ENCODE results near the gene NDN.

NDN gene

DNA sequence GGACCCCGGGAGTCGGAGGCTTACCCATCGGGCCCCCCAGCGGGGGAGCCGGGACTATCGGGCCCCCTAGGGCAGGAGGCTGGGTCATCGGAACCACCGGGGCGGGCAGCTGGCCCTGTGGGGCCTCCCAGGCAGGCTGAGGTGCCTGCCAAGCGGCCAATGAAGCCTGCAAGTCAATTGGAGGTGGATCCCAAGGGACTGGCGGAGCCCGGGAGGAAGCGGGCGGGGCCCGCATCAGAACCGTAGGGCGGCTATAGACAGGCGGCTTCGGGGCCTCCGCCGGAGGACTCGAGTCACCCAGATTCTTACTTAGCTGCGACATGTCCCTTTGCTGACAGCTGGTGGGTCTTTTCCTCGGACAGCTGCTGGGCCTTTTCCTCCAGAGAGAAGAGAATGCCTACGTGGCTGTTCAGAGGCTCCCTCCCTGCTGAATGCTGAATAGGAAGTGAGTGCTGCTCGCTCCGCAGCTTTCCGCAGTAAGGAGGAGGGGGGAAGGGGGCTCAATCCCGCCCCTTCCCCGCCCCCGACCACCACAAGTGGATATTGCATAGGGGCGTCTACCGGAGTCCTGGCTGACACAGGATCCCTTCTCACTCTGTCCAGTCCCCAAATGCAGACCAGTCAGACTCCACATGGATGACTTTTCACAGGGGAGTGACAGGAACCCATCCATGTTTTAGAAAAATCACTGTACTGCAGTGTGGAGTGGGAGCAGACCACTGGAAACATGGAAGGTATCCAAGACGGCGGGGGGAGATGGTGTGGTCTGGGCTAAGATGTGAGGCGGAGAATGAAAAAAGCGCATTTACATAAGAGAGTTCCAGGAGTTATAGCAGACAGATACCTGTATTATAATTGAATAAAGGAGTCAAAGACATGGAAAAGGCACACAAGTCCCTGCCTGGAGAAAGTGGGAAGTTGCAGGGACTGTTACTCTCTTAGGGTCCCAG, 39.4 kb downstream of the NDN start, which contains the start of gene MAGEL2:
Gene MAGEL2 (minus strand): TSS at position 447 of the 950 bp plus-strand sequence. CDS start 125 bp downstream, at position 322.
- TF ChIP-seq ZNF274 (IDR thresholded peaks at IDR 0.05; ENCODE audit: low read depth, low read length), result no peak
- no peak within 1 kb of the TSS for H3K4me3 ChIP-seq (ENCODE audit: low read length)

DNA sequence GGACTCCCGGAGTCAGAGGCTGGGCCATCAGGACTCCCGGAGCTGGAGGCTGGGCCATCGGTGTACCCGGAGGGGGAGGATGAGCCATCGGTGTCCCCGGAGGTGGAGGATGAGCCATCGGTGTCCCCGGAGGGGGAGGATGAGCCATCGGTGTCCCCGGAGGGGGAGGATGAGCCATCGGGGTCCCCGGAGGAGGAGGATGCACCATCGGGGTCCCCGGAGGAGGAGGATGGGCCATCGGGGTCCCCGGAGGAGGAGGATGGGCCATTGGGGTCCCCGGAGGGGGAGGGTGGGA, 40.2 kb downstream of the NDN start:
- no peak for TF ChIP-seq ZNF274 (IDR thresholded peaks at IDR 0.05; ENCODE audit: low read depth, low read length)
- no peak overlapping the region for H3K4me3 ChIP-seq (ENCODE audit: low read length)

DNA sequence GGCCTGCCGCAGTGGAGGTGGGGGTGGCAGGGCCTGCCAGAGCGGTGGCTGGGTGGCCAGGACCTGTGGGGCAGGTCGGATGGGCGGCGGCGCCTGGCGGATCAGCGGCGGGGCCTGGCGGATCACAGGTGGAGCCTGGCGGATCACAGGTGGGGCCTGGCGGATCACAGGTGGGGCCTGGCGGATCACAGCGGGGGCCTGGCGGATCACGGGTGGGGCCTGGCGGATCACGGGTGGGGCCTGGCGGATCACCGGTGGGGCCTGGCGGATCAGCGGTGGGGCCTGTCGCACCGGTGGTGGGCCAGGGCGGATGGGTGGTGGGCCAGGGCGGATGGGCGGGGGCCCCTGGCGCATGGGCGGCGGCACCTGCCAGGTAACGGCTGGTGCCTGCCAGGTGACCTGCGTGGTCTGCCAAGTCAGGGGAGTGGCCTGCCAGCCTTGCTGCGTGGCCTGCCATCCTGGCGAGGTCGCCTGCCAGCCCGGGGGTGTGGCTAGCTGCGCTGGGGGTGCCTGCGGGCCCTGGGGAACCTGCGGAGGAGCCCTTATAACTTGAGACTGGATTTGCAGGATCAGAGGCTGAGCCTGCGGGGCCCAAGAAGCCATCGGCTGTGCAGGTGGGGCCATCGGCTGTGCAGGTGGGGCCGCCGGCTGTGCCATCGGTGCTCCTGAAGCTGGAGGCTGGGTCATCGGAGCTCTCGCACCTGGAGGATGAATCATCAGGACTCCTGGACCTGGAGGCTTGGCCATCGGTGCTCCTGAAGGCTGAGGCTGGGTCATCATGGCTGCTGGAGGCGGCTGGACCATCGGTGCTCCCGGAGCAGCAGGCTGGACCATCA, 40.7 kb downstream of the NDN start:
- no peak for TF ChIP-seq ZNF274 (IDR thresholded peaks at IDR 0.05; ENCODE audit: low read depth, low read length)
- H3K4me3 ChIP-seq (ENCODE audit: low read length), result no peak overlapping the region

DNA sequence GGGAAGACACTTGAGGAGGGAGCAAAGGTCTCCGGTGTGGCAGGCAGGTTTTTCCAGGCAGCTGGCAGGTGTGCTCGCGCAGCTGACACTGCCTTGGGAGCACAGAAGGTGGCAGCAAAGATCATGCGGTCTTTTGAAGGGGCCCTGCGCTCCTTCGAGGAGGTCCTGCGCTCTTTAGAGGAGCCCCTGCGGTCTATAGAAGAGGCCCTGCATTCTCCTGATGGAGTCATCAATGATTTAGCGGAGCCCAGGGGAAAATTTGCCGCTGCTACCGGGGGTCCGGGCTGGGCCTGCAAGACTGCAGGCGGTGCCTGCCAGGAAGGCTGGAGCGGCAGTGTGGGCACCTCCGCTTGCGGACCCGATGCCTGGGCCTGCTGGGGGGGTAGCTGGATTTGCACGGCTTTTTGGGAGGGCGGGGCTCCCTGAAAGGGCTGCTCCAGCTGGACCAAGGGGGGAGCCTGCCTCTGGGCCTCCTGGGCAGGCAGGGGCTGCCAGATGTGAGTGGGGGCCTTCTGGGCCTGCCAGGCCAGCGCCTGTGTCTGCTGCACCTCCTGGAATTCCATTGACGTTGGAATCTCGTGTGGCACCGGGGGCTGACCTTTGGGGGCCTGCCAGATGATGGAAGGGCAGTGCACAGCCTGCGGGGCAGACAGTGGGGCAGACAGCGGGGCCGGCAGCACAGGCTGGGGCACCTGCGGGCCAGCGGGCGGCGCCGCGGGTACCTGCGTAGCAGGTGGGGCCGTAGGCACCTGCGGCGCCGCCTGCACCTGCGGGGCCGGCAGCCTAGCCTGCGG, 41.5 kb downstream of the NDN start:
- no peak for TF ChIP-seq ZNF274 (IDR thresholded peaks at IDR 0.05; ENCODE audit: low read depth, low read length)
- H3K4me3 ChIP-seq (ENCODE audit: low read length), result no peak overlapping the region

GRCh38 chr15:23644829-23645228, 42.3 kb downstream of the NDN start:
- H3K4me3 ChIP-seq (ENCODE audit: low read length), result no peak overlapping the region
- no peak for TF ChIP-seq ZNF274 (IDR thresholded peaks at IDR 0.05; ENCODE audit: low read depth, low read length)

- TF ChIP-seq ZNF274 (IDR thresholded peaks at IDR 0.05; ENCODE audit: low read depth, low read length), result no peak
- no peak overlapping the region for H3K4me3 ChIP-seq (ENCODE audit: low read length)
These were observed 44.6 kb downstream of the NDN start for GRCh38 chr15:23642413-23643044.

Measured in GM08714 (cell line).